Measurements from ENCODE around the gene DDAH1. TPM values are rescaled to one million over a fixed set of nuclear protein-coding genes. Genes with fewer than 3 reads are reported as not detected.

Gene DDAH1
- total RNA-seq, 3 donors from 2014 or later = 9.3 to 24.3 (median 23.9) TPM

DNA sequence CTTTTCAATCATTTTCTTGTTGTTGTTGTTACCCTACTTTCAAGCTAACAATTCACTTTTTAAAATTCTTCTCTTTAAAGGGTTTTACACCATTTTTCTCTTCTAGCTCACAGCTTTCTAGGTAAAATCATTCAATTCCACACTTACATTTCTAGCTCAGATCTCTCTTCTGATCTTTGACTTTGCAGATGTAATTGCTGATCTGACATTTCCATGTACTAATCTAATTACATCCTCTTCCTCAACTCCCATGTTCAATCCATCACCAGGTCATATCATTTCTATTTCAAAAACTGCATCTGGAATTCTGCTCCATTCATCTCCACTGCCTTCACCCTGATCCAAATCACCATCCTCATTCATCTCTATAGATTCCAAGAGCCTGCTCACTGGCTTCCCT is 191.6 kb downstream of the DDAH1 start:
- no peaks in the 10 kb centered on the region for H3K36me3 ChIP-seq
- no peaks in the 10 kb centered on the region for H3K27me3 ChIP-seq
- H3K4me1 ChIP-seq = peaks cover 0 to 9% of the 10 kb centered on the region in 2 donors
- intact Hi-C loops (cut with DNase I; ENCODE audit: low total_unique reads) = no loop called here
- no peak overlapping the region for H3K27ac ChIP-seq
- DNase-seq (ENCODE audit: low spot score in 2 of 2) = no peak
- no peak overlapping the region for H3K4me3 ChIP-seq
- TF ChIP-seq POLR2AphosphoS5 (IDR thresholded peaks at IDR 0.05) (no peak), POLR2A (IDR thresholded peaks at IDR 0.05) (no peak)
- TF ChIP-seq, protein P1, sequence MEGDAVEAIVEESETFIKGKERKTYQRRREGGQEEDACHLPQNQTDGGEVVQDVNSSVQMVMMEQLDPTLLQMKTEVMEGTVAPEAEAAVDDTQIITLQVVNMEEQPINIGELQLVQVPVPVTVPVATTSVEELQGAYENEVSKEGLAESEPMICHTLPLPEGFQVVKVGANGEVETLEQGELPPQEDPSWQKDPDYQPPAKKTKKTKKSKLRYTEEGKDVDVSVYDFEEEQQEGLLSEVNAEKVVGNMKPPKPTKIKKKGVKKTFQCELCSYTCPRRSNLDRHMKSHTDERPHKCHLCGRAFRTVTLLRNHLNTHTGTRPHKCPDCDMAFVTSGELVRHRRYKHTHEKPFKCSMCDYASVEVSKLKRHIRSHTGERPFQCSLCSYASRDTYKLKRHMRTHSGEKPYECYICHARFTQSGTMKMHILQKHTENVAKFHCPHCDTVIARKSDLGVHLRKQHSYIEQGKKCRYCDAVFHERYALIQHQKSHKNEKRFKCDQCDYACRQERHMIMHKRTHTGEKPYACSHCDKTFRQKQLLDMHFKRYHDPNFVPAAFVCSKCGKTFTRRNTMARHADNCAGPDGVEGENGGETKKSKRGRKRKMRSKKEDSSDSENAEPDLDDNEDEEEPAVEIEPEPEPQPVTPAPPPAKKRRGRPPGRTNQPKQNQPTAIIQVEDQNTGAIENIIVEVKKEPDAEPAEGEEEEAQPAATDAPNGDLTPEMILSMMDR (IDR thresholded peaks at IDR 0.05) = no peak
- H3K9me3 ChIP-seq = no peaks in the 10 kb centered on the region

- no peak for DNase-seq (ENCODE audit: low spot score in 2 of 2)
- H3K27me3 ChIP-seq = no peaks in the 10 kb centered on the region
- H3K4me1 ChIP-seq = no peaks in the 10 kb centered on the region
- H3K36me3 ChIP-seq = no peaks in the 10 kb centered on the region
- H3K27ac ChIP-seq = no peak overlapping the region
- H3K4me3 ChIP-seq = no peak overlapping the region
- intact Hi-C loops (cut with DNase I; ENCODE audit: low total_unique reads) = no loop called here
- H3K9me3 ChIP-seq = no peaks in the 10 kb centered on the region
- no peak for TF ChIP-seq POLR2AphosphoS5 (IDR thresholded peaks at IDR 0.05)
- TF ChIP-seq POLR2A (IDR thresholded peaks at IDR 0.05) = no peak
- TF ChIP-seq, protein P1 (IDR thresholded peaks at IDR 0.05) = no peak
These were observed 196.0 kb downstream of the DDAH1 start for GRCh38 chr1:85268801-85269585.

Other genes starting within 250 kb of the DDAH1 start
- gene C1orf52, start 205.5 kb downstream of the DDAH1 start, total RNA-seq = 10 to 100 TPM; 11.6 to 21.6 (median 15.0) TPM
- gene BCL10, start 188.5 kb downstream of the DDAH1 start, total RNA-seq = 10 to 100 TPM; 16.5 to 23.6 (median 17.7) TPM
- gene CCN1, start 115.6 kb upstream of the DDAH1 start, total RNA-seq = 100 to 1,000 TPM; 109 to 243 (median 110) TPM
- gene ZNHIT6, start 243.3 kb upstream of the DDAH1 start, total RNA-seq = 10 to 100 TPM; 13.8 to 18.1 (median 15.4) TPM

Measured in breast epithelium (tissue), 4 donors.